HFFc6 (cell line): ENCODE results near the gene MED6. TPM values are rescaled to one million over a fixed set of nuclear protein-coding genes. Genes with fewer than 3 reads are reported as not detected.

Source experiments
- DNase-seq: peaks from one replicate; pipeline ENCODE4 v3.0.0-alpha.2; 2018
- H3K27ac Mint-ChIP-seq: 2 replicates; pipeline ENCODE4 v1.8.0; 2020; ENCODE audit warnings: mild to moderate bottlenecking, mixed read lengths
- H3K27me3 Mint-ChIP-seq: 2 replicates; pipeline ENCODE4 v1.8.0; 2021; ENCODE audit warnings: mild to moderate bottlenecking, moderate library complexity, mixed read lengths; ENCODE audit not compliant: insufficient read depth
- H3K36me3 Mint-ChIP-seq: 2 replicates; pipeline ENCODE4 v1.8.0; 2021; ENCODE audit warnings: low read depth, mixed read lengths
- H3K4me1 Mint-ChIP-seq: 2 replicates; pipeline ENCODE4 v1.8.0; 2020; ENCODE audit warnings: low read depth, mixed read lengths
- H3K4me3 Mint-ChIP-seq: 2 replicates; pipeline ENCODE4 v1.8.0; 2020; ENCODE audit warnings: mild to moderate bottlenecking, moderate library complexity, mixed read lengths
- H3K9me3 Mint-ChIP-seq: 2 replicates; pipeline ENCODE4 v1.8.0; 2020; ENCODE audit warnings: mild to moderate bottlenecking, mixed read lengths
- CTCF ChIP-seq: fragments of 200-600 bp; sonication (generic); IDR thresholded peaks from 2 replicates; pipeline ENCODE4 v1.5.0; 2021; ENCODE audit warnings: antibody characterized with exemption, mild to moderate bottlenecking
- total RNA-seq, 6 experiments: library from RNA; stranded (reverse); fragmentation: NEBNext Ultra II Directional; extraction: Animal tissue kit (Norgen Biotek cat#: 25700); gene quantifications; 2 replicates in 1 of 6; 3 replicates in 5 of 6; pipeline ENCODE4 v1.2.3, GENCODE V29; 2021

MED6 gene
- total RNA-seq, 6 experiments from 2014 or later = 34.5 to 40.6 (median 37.1) TPM

- no peak for DNase-seq
- Mint-ChIP-seq H3K4me3 (no peak overlapping the region), H3K27ac (no peak overlapping the region), H3K36me3 (peaks cover 3% of the 10 kb centered on the region; the same call in 1 of the 2 replicates), H3K4me1 (peaks cover 4% of the 10 kb centered on the region), H3K27me3 (peaks cover 21% of the 10 kb centered on the region), H3K9me3 (no peaks in the 10 kb centered on the region; the same call in 1 of the 2 replicates)
- no peak for TF ChIP-seq CTCF
Observed at GRCh38 chr14:70635971-70636595, 35.6 kb upstream of the MED6 start.

GRCh38 chr14:70631948-70632347 lies 31.5 kb upstream of the MED6 start:
- no peak overlapping the region for H3K27ac Mint-ChIP-seq
- no peak for DNase-seq
- peaks cover 3% of the 10 kb centered on the region; the same call in 1 of the 2 replicates for H3K36me3 Mint-ChIP-seq
- H3K4me3 Mint-ChIP-seq = no peak overlapping the region
- H3K4me1 Mint-ChIP-seq = no peaks in the 10 kb centered on the region
- H3K27me3 Mint-ChIP-seq = peaks cover 10% of the 10 kb centered on the region
- H3K9me3 Mint-ChIP-seq = peaks cover 8% of the 10 kb centered on the region
- TF ChIP-seq CTCF = no peak

- no peak for DNase-seq
- Mint-ChIP-seq H3K36me3 (peaks cover 7% of the 10 kb centered on the region; the same call in 1 of the 2 replicates), H3K27ac (no peak overlapping the region), H3K4me3 (no peak overlapping the region), H3K27me3 (peaks cover 6% of the 10 kb centered on the region), H3K9me3 (peaks cover 24% of the 10 kb centered on the region), H3K4me1 (no peaks in the 10 kb centered on the region)
- no peak for TF ChIP-seq CTCF
Observed at GRCh38 chr14:70624972-70625371, 24.5 kb upstream of the MED6 start.

- peak; percentile 32 for DNase-seq
- H3K27ac Mint-ChIP-seq = no peak overlapping the region
- H3K4me3 Mint-ChIP-seq = no peak overlapping the region
- peak; percentile 81 for TF ChIP-seq CTCF
- peaks cover 18% of the 10 kb centered on the region for H3K9me3 Mint-ChIP-seq
- no peaks in the 10 kb centered on the region for H3K4me1 Mint-ChIP-seq
- H3K36me3 Mint-ChIP-seq = peaks cover 7% of the 10 kb centered on the region; the same call in 1 of the 2 replicates
- peaks cover 6% of the 10 kb centered on the region for H3K27me3 Mint-ChIP-seq
Observed at GRCh38 chr14:70622111-70622712, 21.8 kb upstream of the MED6 start.

GRCh38 chr14:70619708-70620107 lies 19.3 kb upstream of the MED6 start:
- Mint-ChIP-seq H3K36me3 (no peaks in the 10 kb centered on the region), H3K27me3 (peaks cover 4% of the 10 kb centered on the region), H3K27ac (no peak overlapping the region), H3K4me1 (no peaks in the 10 kb centered on the region), H3K4me3 (no peak overlapping the region), H3K9me3 (no peaks in the 10 kb centered on the region)
- DNase-seq = no peak
- no peak for TF ChIP-seq CTCF
